Measurements from ENCODE around the gene TEC.

GRCh38 chr4:48212165-48212564, 57.5 kb downstream of the TEC start:
- TF ChIP-seq, protein P1, sequence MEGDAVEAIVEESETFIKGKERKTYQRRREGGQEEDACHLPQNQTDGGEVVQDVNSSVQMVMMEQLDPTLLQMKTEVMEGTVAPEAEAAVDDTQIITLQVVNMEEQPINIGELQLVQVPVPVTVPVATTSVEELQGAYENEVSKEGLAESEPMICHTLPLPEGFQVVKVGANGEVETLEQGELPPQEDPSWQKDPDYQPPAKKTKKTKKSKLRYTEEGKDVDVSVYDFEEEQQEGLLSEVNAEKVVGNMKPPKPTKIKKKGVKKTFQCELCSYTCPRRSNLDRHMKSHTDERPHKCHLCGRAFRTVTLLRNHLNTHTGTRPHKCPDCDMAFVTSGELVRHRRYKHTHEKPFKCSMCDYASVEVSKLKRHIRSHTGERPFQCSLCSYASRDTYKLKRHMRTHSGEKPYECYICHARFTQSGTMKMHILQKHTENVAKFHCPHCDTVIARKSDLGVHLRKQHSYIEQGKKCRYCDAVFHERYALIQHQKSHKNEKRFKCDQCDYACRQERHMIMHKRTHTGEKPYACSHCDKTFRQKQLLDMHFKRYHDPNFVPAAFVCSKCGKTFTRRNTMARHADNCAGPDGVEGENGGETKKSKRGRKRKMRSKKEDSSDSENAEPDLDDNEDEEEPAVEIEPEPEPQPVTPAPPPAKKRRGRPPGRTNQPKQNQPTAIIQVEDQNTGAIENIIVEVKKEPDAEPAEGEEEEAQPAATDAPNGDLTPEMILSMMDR (IDR thresholded peaks at IDR 0.05), result no peak
- no peak for TF ChIP-seq POLR2A (IDR thresholded peaks at IDR 0.05)
